Liver (tissue), 3 donors: ENCODE data around the gene SBDS.
"Not testable (repeated sequence)": the region's sequence is repeated elsewhere in the genome, so short reads cannot be mapped to it uniquely, and the experiment has no call there.

Experiments
- ATF3 ChIP-seq: IDR thresholded peaks from 2 replicates; pipeline ENCODE4 v1.6.1; 2016; ENCODE audit warnings: antibody characterized with exemption
- CTCF ChIP-seq: fragments of 150-350 bp; IDR thresholded peaks from 2 replicates; pipeline ENCODE4 v1.5.1; 2017; ENCODE audit warnings: improper control_type of control experiment, low read depth, low read length; ENCODE audit not compliant: missing input control
- EGR1 ChIP-seq, 2 donors: IDR thresholded peaks; 2 replicates each; pipeline ENCODE4 v1.6.1; 2016 to 2018; ENCODE audit warnings: antibody characterized with exemption in 2 of 2, low read depth in 2 of 2
- GABPA ChIP-seq, 2 donors: IDR thresholded peaks in 1 of 2; conservative IDR thresholded peaks in 1 of 2; 2 replicates each; pipeline ENCODE4 v1.6.1; 2016; ENCODE audit warnings: antibody characterized with exemption in 2 of 2, mild to moderate bottlenecking in 1 of 2, moderate library complexity in 1 of 2
- HNF4A ChIP-seq, 2 donors: conservative IDR thresholded peaks; 2 replicates each; pipeline ENCODE4 v1.6.1; 2016; ENCODE audit warnings: antibody characterized with exemption in 2 of 2, mild to moderate bottlenecking in 2 of 2
- HNF4G ChIP-seq: IDR thresholded peaks from 2 replicates; pipeline ENCODE4 v1.6.1; 2016; ENCODE audit warnings: antibody characterized with exemption
- MAX ChIP-seq: IDR thresholded peaks from 2 replicates; pipeline ENCODE4 v1.6.1; 2016; ENCODE audit warnings: antibody characterized with exemption
- RAD21 ChIP-seq, 2 donors: IDR thresholded peaks; 2 replicates each; pipeline ENCODE4 v1.6.1; 2016; ENCODE audit warnings: antibody characterized with exemption in 2 of 2, mild to moderate bottlenecking in 2 of 2
- REST ChIP-seq: IDR thresholded peaks from 2 replicates; pipeline ENCODE4 v1.6.1; 2016; ENCODE audit warnings: antibody characterized with exemption, mild to moderate bottlenecking
- RXRA ChIP-seq, 2 donors: IDR thresholded peaks; 2 replicates each; pipeline ENCODE4 v1.6.1; 2017 to 2018; ENCODE audit warnings: antibody characterized with exemption in 2 of 2, mild to moderate bottlenecking in 1 of 2
- TAF1 ChIP-seq: conservative IDR thresholded peaks from 2 replicates; pipeline ENCODE4 v1.6.1; 2016; ENCODE audit warnings: antibody characterized with exemption, mild to moderate bottlenecking
- YY1 ChIP-seq: IDR thresholded peaks from 2 replicates; pipeline ENCODE4 v1.6.1; 2016; ENCODE audit warnings: antibody characterized with exemption, mild to moderate bottlenecking
- donor health status: healthy.
- donor health status: healthy.

GRCh38 chr7:66989552-66989951 is 5.8 kb downstream of the SBDS start:
- not testable (repeated sequence) for TF ChIP-seq CTCF; ATF3; HNF4A (conservative IDR thresholded peaks at IDR 0.05); MAX; YY1; EGR1 (IDR thresholded peaks at IDR 0.05; ENCODE audit: low read depth in 2 of 2); GABPA (IDR thresholded peaks at IDR 0.05 in 1 of 2, conservative IDR thresholded peaks at IDR 0.05 in 1 of 2); TAF1; HNF4G; REST; RAD21 (IDR thresholded peaks at IDR 0.05); RXRA (IDR thresholded peaks at IDR 0.05)
